Spleen (tissue), 11 donors: ENCODE data around the gene TMEM239. TPM values are rescaled to one million over a fixed set of nuclear protein-coding genes. Genes with fewer than 3 reads are reported as not detected.

Source experiments
- DNase-seq: peaks from one replicate; pipeline ENCODE4 v3.0.0-alpha.2; 2020
- H3K27ac ChIP-seq, 8 donors: fragments of 200-600 bp; sonication (generic) in 7 of 8; 1 replicate in 4 of 8; 2 replicates in 4 of 8; pipeline versions ENCODE4 v1.5.0 to v1.8.0; 2016 to 2021; ENCODE audit warnings: inconsistent platforms in 4 of 8, mild to moderate bottlenecking in 4 of 8, moderate library complexity in 1 of 8
- H3K27me3 ChIP-seq, 7 donors: fragments of 200-600 bp; sonication (generic) in 6 of 7; replicated peaks in 1 of 7; 1 replicate in 4 of 7; 2 replicates in 3 of 7; pipeline versions ENCODE4 v1.5.0 to v1.8.0; 2016 to 2021; ENCODE audit warnings: inconsistent platforms in 3 of 7, mild to moderate bottlenecking in 1 of 7
- H3K36me3 ChIP-seq, 6 donors: fragments of 200-600 bp; sonication (generic) in 5 of 6; 1 replicate in 4 of 6; 2 replicates in 2 of 6; pipeline versions ENCODE4 v1.5.0 to v1.8.0; 2016 to 2021; ENCODE audit warnings: inconsistent platforms in 2 of 6
- H3K4me1 ChIP-seq, 6 donors: fragments of 200-600 bp; sonication (generic) in 5 of 6; 1 replicate in 3 of 6; 2 replicates in 3 of 6; pipeline versions ENCODE4 v1.5.0 to v1.8.0; 2016 to 2021; ENCODE audit warnings: inconsistent platforms in 3 of 6
- H3K4me3 ChIP-seq, 8 donors: fragments of 200-600 bp; sonication (generic) in 7 of 8; 1 replicate in 4 of 8; 2 replicates in 4 of 8; pipeline versions ENCODE4 v1.5.0 to v1.8.0; 2016 to 2021; ENCODE audit warnings: inconsistent platforms in 4 of 8, mild to moderate bottlenecking in 4 of 8, moderate library complexity in 2 of 8
- H3K9me3 ChIP-seq, 8 donors: fragments of 200-600 bp; sonication (generic) in 7 of 8; 1 replicate in 4 of 8; 2 replicates in 4 of 8; pipeline versions ENCODE4 v1.5.0 to v1.8.0; 2016 to 2021; ENCODE audit warnings: inconsistent platforms in 4 of 8
- POLR2A ChIP-seq, 3 donors: fragments of 450-650 bp; IDR thresholded peaks; one replicate each; pipeline ENCODE4 v1.5.1; 2017; ENCODE audit warnings: antibody characterized with exemption in 3 of 3, mild to moderate bottlenecking in 1 of 3
- POLR2AphosphoS5 ChIP-seq, 3 donors: sonication (generic); formaldehyde crosslinking; IDR thresholded peaks; one replicate each; pipeline ENCODE4 v1.5.1; 2017; ENCODE audit warnings: antibody characterized with exemption in 3 of 3
- WGBS, 5 donors: extraction: QIAGEN DNeasy Blood & Tissue Kit in 3 of 5; methylation state at CpG; one replicate each; pipeline versions ENCODE4 v1.1.5 to v1.1.7; 2013 to 2018; 5-methylcytosine and 5-hydroxymethylcytosine counted together
- intact Hi-C: fragments of 100-400 bp; cut with DNase I; formaldehyde crosslinking; loops from one replicate; pipeline ENCODE4 v1.15.0; 2023; ENCODE audit warnings: low total_unique reads
- polyA plus RNA-seq, 3 donors: library from polyadenylated mRNA; stranded (reverse); fragments of 200-250 nt; gene quantifications; one replicate each; pipeline ENCODE4 v1.2.1, GENCODE V29; 2013
- total RNA-seq, 7 donors: library from RNA; depleted of rRNA in 3 of 7; stranded (reverse); fragments of >200 nt in 3 of 7; fragmentation: NEBNext Ultra II Directional in 4 of 7; extraction: Animal tissue kit (Norgen Biotek cat#: 25700) in 4 of 7; gene quantifications; one replicate each; pipeline versions ENCODE4 v1.1.0 to v1.2.1, GENCODE V29; 2016 to 2021
- TF ChIP-seq, protein P1 (sequence below), 11 experiments: fragments of 200-600 bp in 7 of 11; fragments of 450-650 bp in 4 of 11; sonication (generic) in 4 of 11; IDR thresholded peaks in 8 of 11; conservative IDR thresholded peaks in 3 of 11; 1 replicate in 7 of 11; 2 replicates in 4 of 11; pipeline versions ENCODE4 v1.4.0 to v1.8.0; 2016 to 2021; ENCODE audit warnings: antibody characterized with exemption in 11 of 11, inconsistent platforms in 4 of 11, mild to moderate bottlenecking in 1 of 11
- donor health status: healthy with polysubstance abuse.
- donor health status: DM: no; HTN: no; CAD: no; lungs with moderate emphysema.
- donor health status: DM: no; HTN: no; CAD: no.
- donor health status: Bipolar disorder and iron deficiency.
- donor health status: healthy.
- donor health status: DM: no; HTN: no; CAD: no.
- donor health status: DM: yes; HTN: yes; CAD: no.

TMEM239 gene
- total and polyA plus RNA-seq, 10 donors, result not detected

- intact Hi-C loops, result no loop called here
Observed at GRCh38 chr20:2771631-2772080, 44.5 kb upstream of the TMEM239 start.

GRCh38 chr20:2773812-2774211, 42.4 kb upstream of the TMEM239 start:
- H3K4me3 ChIP-seq, result no peak overlapping the region
- 79 to 93% (median 89%) methylated on average over 9 of the region's 9 CpGs for WGBS, 5 donors
- H3K9me3 ChIP-seq, result peaks cover 0 to 13% (median 7%) of the 10 kb centered on the region in 8 donors
- TF ChIP-seq POLR2AphosphoS5 (IDR thresholded peaks at IDR 0.05) (no peak), POLR2A (IDR thresholded peaks at IDR 0.05) (no peak)
- TF ChIP-seq, protein P1, sequence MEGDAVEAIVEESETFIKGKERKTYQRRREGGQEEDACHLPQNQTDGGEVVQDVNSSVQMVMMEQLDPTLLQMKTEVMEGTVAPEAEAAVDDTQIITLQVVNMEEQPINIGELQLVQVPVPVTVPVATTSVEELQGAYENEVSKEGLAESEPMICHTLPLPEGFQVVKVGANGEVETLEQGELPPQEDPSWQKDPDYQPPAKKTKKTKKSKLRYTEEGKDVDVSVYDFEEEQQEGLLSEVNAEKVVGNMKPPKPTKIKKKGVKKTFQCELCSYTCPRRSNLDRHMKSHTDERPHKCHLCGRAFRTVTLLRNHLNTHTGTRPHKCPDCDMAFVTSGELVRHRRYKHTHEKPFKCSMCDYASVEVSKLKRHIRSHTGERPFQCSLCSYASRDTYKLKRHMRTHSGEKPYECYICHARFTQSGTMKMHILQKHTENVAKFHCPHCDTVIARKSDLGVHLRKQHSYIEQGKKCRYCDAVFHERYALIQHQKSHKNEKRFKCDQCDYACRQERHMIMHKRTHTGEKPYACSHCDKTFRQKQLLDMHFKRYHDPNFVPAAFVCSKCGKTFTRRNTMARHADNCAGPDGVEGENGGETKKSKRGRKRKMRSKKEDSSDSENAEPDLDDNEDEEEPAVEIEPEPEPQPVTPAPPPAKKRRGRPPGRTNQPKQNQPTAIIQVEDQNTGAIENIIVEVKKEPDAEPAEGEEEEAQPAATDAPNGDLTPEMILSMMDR (IDR thresholded peaks at IDR 0.05 in 8 of 11, conservative IDR thresholded peaks at IDR 0.05 in 3 of 11), result no peak
- intact Hi-C loops, result no loop called here
- H3K27ac ChIP-seq, result no peak overlapping the region
- H3K4me1 ChIP-seq, result peaks cover 0 to 5% (median 0%) of the 10 kb centered on the region in 6 donors
- H3K36me3 ChIP-seq, result no peaks in the 10 kb centered on the region
- H3K27me3 ChIP-seq, result peaks cover 0 to 41% (median 7%) of the 10 kb centered on the region in 7 donors
- no peak for DNase-seq

More at GRCh38 chr20:2771631-2772080, 44.5 kb upstream of the TMEM239 start:
- Histone ChIP-seq H3K27me3 (peaks cover 0 to 58% (median 16%) of the 10 kb centered on the region in 7 donors), H3K27ac (no peak overlapping the region), H3K36me3 (no peaks in the 10 kb centered on the region), H3K4me3 (no peak overlapping the region), H3K4me1 (peaks cover 0 to 5% (median 0%) of the 10 kb centered on the region in 6 donors), H3K9me3 (peaks cover 0 to 13% (median 7%) of the 10 kb centered on the region in 8 donors)
- WGBS, 5 donors, result 22 to 35% (median 30%) methylated on average over 11 to 12 of the region's 12 CpGs
- no peak for TF ChIP-seq POLR2A (IDR thresholded peaks at IDR 0.05)
- no peak for TF ChIP-seq POLR2AphosphoS5 (IDR thresholded peaks at IDR 0.05)
- TF ChIP-seq, protein P1 (IDR thresholded peaks at IDR 0.05 in 8 of 11, conservative IDR thresholded peaks at IDR 0.05 in 3 of 11), result no peak
- no peak for DNase-seq

DNA sequence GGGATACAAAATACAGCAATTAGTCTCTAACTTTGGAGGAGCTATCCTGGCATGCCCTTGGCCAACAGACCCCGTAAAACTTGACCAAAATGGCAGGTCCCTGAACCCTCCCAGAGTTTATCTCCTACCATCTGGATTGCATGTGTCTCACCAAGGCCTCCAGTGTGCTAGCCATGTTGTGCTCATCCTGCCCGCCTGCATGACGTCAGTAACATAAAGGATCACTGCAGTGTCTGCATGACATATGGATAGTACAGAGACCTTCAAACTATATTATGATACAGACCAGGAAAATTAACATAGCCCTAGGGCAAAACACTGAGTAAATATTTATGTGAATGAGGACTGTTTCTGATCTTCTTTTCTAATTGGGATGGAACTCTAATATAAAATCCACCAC, 41.0 kb upstream of the TMEM239 start:
- intact Hi-C loops, result no loop called here
- WGBS, 5 donors, result 86 to 100% (median 89%) methylated on average over 3 of the region's 3 CpGs
- TF ChIP-seq, protein P1 (IDR thresholded peaks at IDR 0.05 in 8 of 11, conservative IDR thresholded peaks at IDR 0.05 in 3 of 11), result no peak
- TF ChIP-seq POLR2AphosphoS5 (IDR thresholded peaks at IDR 0.05) (no peak), POLR2A (IDR thresholded peaks at IDR 0.05) (no peak)

DNA sequence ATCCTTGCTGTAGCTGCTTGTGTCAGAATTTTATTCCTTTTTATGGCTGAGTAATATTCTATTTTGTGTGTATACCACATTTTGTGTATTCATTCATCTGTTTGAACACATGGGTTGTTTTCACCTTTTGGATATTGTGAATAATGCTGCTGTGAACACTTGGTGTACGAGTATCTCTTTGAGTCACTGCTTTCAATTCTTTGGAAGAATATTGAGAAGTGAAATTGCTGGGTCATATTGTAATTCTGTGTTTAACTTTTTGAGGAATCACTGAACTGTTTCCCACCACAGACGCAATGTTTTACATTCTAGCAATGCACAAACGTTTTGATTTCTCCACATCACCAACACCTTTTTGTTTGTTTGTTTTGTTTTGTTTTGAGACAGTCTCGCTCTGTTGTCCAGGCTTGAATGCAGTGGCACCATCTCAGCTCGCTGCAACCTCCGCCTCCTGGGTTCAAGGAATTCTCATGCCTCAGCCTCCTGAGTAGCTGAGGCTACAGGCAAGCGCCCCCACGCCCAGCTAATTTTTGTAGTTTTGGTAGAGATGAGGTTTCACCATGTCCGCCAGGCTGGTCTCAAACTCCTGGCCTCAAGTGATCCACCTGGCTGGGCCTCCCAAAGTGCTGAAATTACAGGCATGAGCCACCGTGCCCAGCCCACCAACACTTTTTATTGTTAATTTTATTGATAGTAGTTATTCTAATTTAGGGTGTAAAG, 37.4 kb upstream of the TMEM239 start:
- intact Hi-C loops, result no loop called here
- WGBS, 5 donors, result 72 to 81% (median 78%) methylated on average over 10 of the region's 10 CpGs
- H3K9me3 ChIP-seq, result peaks cover 0 to 13% (median 7%) of the 10 kb centered on the region in 8 donors
- no peaks in the 10 kb centered on the region for H3K36me3 ChIP-seq
- H3K27me3 ChIP-seq, result peaks cover 0 to 21% (median 0%) of the 10 kb centered on the region in 7 donors
- no peaks in the 10 kb centered on the region for H3K4me1 ChIP-seq
- H3K4me3 ChIP-seq, result no peak overlapping the region
- TF ChIP-seq POLR2AphosphoS5 (IDR thresholded peaks at IDR 0.05), result no peak
- TF ChIP-seq, protein P1 (IDR thresholded peaks at IDR 0.05 in 8 of 11, conservative IDR thresholded peaks at IDR 0.05 in 3 of 11), result no peak
- no peak for TF ChIP-seq POLR2A (IDR thresholded peaks at IDR 0.05)
- no peak overlapping the region for H3K27ac ChIP-seq
- no peak for DNase-seq

More for the DNA sequence above, 41.0 kb upstream of the TMEM239 start:
- DNase-seq, result no peak
- Histone ChIP-seq H3K4me1 (peaks cover 0 to 5% (median 0%) of the 10 kb centered on the region in 6 donors), H3K4me3 (no peak overlapping the region), H3K27ac (no peak overlapping the region), H3K36me3 (no peaks in the 10 kb centered on the region), H3K27me3 (peaks cover 0 to 34% (median under 1%) of the 10 kb centered on the region in 7 donors), H3K9me3 (peaks cover 0 to 13% (median 7%) of the 10 kb centered on the region in 8 donors)
